ENCODE results near the gene GDF10.

GDF10 gene

DNA sequence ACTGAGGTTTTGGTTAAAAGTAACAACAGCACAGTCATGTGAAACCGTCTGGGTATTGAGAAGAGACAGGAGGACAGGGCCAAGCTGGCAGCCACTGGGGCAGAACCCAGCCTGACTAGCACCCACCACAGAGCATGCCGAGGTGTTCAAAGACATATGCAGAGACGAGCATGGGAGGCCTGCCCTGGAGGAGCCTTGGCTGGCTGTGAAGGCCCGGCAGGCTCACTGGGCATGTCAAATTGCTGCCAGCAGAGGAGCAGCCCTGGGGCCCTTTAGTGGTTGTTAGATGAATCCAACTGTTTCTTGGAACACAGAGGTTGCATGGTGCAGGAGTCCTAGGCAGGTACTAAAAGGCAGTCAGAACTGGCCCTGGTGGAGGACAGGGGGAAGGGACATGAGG lies 17.3 kb downstream of the GDF10 start:
- DNase-seq: no peak

DNA sequence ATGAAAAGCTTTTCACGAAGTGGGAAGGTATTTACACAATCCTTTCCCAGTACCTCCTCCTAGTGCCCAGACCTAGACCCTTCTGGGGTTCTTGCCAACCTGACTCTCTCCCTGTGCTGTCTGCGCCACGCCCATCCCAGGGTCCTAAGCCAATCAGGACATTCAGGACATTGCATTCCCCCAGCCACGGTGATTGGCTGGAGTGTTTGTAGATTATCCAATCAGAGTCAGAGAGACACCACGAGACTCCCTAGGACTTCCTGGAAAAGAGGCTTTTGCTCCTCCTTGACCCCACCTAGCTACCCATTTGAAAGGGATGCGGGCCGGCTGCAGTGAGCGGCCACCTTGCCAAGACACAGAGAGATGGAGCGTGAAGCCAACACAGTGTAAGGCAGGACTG lies 18.7 kb downstream of the GDF10 start:
- DNase-seq: no peak

DNA sequence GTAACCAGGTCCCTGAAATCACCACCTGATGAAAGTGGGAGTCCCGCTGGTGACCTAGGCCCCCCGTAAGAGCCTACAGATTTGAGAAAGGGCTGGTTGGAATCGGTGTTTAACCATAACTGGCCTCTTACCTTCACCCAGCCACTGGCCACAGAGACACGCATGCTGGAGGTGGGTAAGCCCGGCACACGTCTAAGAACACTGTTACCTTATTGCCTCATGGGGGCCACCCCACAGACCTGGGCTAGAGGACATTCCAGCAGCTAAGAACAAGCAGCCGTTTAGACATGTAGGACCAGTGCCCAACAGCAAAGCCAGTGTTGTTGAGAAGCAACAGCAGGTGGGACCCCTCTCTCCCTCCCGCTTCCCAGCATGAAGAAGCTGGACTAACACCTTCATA lies 19.8 kb downstream of the GDF10 start:
- no peak for DNase-seq

DNA sequence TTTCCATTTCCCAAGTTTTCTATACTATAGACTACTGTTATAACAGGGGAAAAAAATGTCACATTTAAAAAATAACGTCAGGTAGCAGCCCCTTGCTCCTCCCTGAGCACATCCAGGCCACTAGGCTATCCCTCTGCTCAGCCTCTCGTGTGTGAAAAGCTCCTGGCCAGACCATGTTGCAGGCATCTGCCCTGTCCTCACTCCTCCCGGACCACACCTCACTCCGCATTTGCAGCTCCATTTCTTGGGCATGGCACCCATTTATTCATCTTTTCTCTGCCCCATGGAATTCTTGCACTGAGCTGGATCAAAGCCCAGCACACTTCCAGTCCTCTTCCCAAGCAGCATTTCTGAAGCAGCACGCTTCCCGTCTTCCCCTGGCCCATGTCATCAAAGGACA lies 20.8 kb downstream of the GDF10 start:
- no peak for DNase-seq

DNA sequence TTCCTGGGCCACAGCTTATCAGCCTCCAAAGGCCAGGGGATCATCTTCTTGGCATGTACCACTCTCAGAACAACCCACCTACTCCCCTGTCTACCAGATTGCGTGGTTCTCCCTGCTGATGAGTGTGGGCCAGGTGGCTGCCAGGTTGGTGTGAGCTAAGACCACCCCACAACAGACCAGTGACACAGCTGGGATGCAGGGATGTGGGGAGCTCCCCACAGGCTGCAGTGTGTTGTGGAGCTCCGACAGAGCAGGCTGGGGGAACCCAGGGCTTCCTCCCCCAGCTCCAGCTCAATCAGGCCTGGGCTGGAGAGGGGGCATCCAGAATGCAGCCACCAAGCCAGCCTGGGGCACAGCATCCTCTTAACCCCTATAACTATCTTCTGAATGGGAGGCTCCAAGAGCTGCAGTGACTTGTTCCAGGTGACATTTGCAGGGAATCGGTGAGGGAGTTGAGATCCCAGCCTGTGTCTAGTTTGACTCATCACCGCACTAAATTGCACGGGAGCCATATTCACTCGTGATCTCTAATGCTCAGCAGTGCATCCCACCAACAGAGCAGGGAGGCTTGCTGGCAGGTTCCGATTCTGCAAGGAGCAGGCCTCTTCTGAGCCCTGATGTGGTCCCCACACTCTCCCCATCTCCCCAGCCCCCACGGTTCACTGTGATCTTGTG lies 21.7 kb downstream of the GDF10 start:
- no peak for DNase-seq

DNA sequence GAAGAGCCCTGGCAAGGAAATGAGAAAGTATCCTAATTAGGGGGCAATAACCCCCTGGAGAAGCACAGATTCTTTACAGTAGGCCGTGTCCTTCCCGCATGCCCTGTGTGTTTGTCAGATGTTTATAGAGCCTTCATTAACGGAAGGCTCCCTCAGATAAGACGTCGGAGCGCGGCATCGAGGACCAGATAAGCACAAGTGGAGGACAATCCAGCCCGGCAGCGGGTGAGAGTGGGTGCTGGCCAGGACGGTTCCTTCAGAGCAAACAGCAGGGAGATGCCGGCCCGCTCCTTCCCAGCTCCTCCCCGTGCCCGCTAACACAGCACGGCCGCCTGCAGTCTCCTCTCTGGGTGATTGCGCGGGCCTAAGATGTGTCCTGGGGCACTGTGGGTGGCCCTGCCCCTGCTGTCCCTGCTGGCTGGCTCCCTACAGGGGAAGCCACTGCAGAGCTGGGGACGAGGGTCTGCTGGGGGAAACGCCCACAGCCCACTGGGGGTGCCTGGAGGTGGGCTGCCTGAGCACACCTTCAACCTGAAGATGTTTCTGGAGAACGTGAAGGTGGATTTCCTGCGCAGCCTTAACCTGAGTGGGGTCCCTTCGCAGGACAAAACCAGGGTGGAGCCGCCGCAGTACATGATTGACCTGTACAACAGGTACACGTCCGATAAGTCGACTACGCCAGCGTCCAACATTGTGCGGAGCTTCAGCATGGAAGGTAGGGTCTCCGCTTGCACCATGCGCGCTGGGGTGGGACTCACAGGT lies 22.5 kb downstream of the GDF10 start, which contains the start of gene GDF2:
TSS of gene GDF2 (plus strand) at position 155 of the 762 bp plus-strand sequence. CDS start at position 370, 215 bp downstream.
- DNase-seq: no peak

DNA sequence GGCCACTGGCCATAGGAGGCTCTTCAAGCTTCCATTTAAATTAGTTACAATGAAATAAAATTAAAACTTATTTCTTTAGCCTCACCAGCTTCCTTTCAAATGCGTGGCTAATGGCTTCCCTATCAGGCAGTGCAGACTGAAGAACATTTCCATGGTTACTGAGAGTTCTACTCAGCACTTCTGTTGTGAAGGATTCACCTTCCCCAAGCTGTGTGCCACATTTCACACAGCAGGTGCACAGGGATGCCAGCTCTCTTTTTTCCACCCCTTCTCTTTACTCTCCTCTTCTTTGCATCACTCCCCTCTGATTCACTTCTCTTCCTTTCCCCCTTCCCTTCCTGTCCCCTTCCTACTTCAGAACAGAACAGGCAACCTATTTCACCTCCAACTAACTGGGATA lies 23.1 kb downstream of the GDF10 start:
- no peak for DNase-seq

DNA sequence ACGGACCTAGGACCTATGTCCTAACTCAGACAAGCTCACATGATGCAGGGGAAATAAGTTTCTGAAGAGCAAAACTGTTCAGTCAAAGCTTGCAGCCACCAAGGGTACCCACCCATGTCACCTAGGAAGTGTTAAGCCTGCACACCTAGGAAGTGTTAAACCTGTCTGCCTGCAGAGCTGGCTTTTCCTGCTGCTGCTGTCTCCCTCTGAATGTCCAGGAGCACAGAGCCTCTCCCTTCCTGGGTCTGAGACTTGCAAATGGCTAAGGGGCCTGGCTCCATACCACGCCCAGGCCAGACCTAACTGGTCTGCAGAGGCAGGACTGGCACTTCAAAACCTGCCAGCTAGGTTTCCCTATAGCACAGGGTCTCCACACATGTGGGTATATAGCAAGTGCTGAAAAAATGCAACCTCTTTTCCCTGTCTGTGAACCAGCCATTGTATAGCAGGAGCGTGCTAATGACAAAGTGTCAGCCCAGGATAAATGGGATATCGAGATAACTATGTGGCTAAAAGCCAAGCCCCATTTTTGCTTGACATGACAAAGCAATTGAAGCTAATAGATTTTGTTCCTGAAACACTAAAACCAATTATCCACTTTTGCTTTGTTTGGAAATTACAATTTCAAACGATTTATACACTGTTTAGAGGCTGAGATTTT lies 23.8 kb downstream of the GDF10 start:
- DNase-seq: no peak

DNA sequence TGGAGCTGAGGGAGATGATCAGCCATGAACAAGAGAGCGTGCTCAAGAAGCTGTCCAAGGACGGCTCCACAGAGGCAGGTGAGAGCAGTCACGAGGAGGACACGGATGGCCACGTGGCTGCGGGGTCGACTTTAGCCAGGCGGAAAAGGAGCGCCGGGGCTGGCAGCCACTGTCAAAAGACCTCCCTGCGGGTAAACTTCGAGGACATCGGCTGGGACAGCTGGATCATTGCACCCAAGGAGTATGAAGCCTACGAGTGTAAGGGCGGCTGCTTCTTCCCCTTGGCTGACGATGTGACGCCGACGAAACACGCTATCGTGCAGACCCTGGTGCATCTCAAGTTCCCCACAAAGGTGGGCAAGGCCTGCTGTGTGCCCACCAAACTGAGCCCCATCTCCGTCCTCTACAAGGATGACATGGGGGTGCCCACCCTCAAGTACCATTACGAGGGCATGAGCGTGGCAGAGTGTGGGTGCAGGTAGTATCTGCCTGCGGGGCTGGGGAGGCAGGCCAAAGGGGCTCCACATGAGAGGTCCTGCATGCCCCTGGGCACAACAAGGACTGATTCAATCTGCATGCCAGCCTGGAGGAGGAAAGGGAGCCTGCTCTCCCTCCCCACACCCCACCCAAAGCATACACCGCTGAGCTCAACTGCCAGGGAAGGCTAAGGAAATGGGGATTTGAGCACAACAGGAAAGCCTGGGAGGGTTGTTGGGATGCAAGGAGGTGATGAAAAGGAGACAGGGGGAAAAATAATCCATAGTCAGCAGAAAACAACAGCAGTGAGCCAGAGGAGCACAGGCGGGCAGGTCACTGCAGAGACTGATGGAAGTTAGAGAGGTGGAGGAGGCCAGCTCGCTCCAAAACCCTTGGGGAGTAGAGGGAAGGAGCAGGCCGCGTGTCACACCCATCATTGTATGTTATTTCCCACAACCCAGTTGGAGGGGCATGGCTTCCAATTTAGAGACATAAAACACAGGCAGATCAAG lies 25.6 kb downstream of the GDF10 start:
- no peak for DNase-seq

DNA sequence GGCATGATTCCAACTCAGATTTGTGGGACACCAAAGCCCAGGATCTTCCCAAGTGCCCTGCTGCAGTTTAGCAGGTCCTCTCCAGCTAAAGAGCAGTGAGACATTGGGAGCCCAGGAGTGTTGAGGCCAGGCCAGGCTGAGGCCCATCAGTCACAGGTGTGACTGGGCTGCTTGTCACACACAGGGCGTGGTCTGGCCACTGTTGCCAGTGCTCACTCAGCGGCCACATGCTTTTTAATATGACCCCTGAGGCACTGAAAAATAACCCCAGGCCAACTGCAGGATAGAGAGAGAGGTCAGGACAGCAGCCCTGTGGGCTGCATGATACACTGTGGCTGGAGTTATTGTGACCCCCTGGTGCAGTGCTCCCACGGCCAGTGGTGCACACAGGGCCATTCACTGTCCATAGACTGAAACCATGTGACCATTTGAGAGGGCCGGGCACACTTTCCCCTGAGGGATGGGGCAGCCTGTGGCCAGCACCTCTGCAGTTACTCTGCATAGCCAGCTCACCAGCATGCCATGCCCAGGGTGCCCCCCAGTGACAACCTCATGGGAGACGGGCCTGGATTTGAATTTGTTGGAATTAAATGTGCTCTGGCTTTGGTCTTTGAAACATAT lies 26.4 kb downstream of the GDF10 start:
- no peak for DNase-seq

DNA sequence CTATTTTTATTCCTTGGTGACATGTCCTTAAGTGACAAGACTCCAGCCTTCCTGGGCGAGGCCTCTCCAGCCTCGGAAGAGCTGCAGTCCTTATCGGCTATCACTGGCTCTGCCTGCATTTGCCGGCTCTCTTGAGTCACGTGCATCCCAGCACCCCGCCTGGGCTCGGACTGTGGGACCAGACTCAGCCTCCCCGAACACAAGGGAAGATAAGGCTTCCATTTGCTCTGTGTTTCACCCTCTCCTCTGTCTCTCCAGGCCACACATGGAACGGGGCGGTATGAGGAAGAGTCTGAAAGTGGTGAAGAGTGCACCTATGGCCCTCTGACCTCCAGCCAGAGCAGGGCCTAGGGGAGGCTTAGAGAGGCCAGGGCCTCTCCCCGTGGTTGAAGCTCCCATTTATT lies 26.9 kb downstream of the GDF10 start:
- no peak for DNase-seq

DNA sequence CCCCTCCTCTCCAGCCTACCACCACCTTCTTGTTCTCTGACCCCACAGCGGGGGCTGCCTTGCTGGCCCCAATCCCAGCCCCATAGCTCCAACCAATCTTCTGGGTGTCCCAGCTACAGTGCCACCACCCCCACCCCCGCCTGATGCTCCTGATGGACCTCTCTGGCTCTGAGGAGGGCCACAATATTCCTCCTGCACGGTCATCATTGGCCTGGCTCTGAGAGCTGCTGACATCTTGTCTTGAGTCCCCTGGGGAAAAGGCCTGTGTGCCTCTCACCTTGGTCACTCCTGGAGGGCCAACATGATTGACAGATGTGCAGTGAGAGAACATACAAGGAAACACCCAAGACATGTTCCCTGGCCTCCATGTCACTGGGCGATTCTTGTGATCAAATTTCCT lies 29.9 kb downstream of the GDF10 start:
- no peak for DNase-seq

DNA sequence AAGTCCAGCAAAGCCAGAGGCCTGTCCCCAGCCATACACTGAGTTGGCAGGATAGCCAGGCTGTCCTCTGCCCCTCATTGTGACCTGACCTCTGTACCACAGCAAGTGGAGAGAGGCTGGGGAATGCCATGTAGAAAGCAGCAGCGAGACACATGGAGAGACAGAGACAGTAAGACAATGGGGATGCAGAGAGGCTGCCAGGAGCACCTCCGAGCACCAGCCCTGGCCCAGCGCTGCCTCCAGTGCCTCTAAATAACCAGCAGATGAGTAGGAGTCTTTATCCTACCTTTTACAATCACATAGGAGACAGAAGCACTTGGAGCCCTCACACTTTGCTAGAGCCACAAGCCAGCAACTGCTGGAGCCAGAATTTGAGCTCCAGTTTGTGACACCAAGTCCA lies 30.4 kb downstream of the GDF10 start:
- DNase-seq: no peak

DNA sequence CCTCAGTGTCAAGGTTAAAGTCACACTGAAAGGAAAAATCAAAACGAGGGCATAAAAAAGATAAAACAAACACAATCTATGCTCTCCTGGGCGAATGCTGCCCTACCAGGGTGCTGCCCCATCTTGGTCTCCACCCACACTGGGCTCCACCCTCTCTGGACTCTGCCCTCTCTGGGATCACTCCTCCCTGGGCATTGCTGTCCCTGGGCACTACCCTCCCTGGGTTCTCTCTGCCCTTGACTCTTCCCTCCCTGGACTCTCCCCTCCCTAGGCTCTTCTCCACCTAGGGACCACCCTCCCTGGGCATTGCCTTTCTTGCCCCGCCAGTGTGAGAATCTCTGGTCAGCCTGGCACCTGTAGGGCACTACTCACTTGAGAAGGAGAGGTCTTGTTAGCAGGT lies 30.8 kb downstream of the GDF10 start:
- DNase-seq: no peak

DNA sequence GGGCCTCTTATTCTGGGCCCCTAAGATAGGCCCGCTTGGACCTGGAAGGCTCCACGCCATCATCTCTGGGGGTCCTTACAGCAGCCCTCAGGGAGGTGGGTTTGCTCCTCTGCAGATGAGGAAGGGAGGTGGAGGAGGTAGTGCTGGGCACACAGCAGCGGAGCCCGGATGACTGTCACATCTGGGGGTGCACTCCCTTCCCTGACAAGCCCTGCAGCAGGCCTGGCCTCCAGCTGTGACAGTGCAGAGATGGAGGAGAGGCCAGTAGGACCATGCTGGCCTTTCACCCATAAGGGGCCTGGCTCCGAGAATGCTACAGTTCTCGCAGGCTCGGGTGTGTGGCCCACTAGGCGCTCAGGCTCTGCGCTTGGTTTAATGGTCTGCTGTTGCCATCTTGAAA lies 31.5 kb downstream of the GDF10 start:
- no peak for DNase-seq

DNA sequence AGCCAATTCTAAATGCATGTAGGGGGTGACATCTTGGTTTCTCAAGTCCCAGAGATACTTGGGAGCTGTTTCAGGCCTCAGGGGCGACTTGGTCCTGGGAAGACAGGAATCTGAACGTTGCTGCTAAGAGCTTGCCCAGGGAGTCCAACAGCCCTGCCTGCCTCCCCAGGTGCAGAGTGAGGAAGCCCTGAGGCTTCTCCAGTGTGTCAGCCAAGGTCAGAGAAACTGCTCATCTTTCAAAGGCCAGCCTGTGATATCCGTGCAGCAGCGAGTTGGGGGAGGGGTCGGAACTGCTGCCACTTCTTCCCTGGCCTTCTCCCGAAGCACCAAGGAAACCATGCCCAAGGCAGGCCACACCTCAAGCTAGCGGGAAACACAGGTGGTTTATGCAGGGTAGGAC lies 32.0 kb downstream of the GDF10 start:
- no peak for DNase-seq

DNA sequence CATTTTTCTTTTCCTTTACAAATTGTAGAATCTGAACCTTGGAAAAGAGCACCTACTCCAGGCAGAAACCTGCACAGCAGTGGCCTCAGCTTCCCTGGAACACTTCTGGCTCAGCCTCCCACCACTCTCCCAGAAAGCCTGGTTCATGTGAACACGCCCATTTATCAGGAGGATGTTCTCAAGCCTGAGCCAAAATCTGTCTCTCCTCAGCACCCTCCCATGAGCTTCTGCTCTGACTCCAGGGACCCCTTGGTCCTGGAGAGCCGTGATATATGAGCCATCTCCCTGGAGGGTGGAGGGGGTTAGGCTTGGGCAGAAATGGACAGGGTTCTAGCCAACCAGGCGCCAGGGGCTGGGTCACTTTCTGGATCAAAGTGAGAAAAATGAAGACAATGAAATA lies 32.4 kb downstream of the GDF10 start:
- DNase-seq: no peak

DNA sequence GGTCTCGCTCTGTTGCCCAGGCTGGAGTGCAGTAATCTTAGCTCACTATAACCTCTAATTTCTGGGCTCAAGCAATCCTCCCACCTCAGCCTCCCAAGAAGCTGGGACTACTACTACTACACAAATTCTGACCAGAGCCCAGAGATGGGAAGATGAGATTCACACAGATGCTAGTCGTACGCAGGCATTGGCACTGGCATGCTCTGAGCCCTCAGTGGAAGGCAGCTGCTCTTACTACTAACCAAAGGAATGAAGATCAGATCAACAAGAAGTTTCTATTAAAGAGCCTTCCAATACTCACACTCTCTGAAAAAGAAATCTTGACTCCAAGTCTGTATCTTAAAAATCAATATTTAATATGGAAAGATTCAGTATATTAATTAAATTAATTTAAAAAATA lies 32.9 kb downstream of the GDF10 start:
- no peak for DNase-seq

DNA sequence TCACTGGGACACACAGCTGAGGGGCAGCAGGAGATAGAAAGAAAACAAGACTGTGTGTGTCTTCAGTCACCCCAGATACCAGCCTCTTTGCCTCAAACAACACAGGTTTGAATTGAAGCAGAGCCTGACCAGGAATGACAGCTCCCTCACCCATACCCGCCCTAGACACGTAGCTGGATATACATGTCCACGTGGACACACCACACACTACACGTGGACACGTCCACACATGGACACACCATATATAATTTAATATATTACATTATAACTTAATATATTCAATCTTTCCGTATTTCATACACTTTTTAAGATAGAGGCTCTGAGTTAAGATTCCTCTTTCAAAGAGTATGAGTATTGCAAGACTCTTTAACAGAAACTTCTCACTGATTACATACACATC lies 33.5 kb downstream of the GDF10 start:
- no peak for DNase-seq

DNA sequence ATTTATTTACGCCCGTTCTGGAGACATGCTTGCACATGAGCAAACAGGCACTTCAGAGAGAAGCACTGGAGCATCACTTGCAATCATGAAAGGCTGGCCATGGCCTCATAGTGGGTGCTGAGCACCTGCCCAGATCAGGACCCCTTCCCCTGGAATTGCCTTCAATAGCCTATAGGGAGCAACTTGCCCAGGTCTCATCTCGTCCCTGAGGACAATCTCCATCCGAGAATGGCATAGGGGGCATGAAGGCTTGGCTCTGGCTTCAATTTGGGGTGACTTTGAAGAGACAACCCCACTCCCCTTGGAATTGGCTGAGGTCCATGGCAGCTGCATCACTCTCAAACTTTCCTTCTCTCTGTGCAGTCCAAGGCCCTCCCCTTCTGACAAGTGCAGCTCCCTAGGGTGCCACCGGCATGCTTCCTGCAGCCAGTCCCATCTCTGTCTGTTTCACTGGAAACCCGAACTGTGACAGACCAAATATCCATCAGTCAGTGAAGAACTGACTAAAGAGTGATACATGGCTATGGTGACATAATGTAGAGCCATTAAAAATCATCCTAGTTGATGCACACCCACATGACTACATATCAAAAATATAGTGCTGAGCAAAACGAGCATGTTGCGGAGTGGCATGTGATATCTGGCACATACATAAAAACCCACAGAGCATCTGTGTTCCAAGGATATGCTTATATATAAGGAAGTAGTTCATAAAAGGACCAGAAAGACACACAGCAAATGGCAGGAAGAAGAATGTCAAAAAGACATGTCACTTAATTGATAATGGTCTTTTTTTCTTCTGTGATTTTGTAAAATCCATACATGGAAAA lies 34.7 kb downstream of the GDF10 start:
- DNase-seq: no peak

DNA sequence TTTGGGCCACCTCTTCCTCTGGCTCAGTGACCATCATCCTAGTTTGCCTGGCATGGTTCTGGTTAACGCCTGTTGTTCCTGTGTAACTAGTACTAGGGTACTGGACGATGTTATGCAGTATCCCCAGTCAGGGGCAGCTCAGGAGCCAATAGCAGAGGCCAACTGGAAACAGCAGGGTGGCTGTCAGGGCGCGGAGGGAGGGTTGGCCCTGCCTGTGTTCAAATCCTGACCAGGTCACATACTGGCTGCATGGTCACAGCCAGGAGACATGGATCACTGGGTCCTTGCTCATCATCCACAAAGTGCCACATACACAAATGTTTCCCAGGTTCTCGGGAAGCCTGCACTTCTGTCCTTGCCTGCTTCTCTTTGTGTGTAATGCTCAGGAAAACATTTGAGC lies 35.9 kb downstream of the GDF10 start:
- DNase-seq: no peak
